Brain microvascular endothelial cell (primary cell): ENCODE results near the gene SLC1A7.

Experiments
- DNase-seq: peaks from one replicate; pipeline ENCODE4 v3.0.0-alpha.2; 2020
- H3K27ac ChIP-seq: fragments of 250-450 bp; sonication (Bioruptor Pico); 2 replicates; pipeline ENCODE4 v1.5.1; 2020; ENCODE audit warnings: mild to moderate bottlenecking, moderate library complexity
- H3K27me3 ChIP-seq: fragments of 250-450 bp; sonication (Bioruptor Pico); replicated peaks from 2 replicates; pipeline ENCODE4 v1.5.1; 2020; ENCODE audit warnings: mild to moderate bottlenecking
- H3K36me3 ChIP-seq: fragments of 250-450 bp; sonication (Bioruptor Pico); replicated peaks from 2 replicates; pipeline ENCODE4 v1.5.1; 2020; ENCODE audit warnings: mild to moderate bottlenecking
- H3K4me3 ChIP-seq: 2 replicates; pipeline ENCODE4 v1.5.1; 2011; ENCODE audit warnings: low read depth, mild to moderate bottlenecking, control low read depth, low read length, moderate library complexity
- CTCF ChIP-seq: IDR thresholded peaks from 2 replicates; pipeline ENCODE4 v1.5.1; 2011; ENCODE audit warnings: low read depth, mild to moderate bottlenecking, moderate library complexity, low read length, control low read depth, inconsistent platforms; ENCODE audit errors: missing control alignments
- in situ Hi-C: cut with HindIII; loops from 2 replicates; pipeline ENCODE4 v1.10.0; 2017; ENCODE audit warnings: low sequenced_read_pairs, low pct_ligation_motif_present

Gene SLC1A7

GRCh38 chr1:53155945-53156344 is 13.5 kb upstream of the SLC1A7 start:
- no peak for TF ChIP-seq CTCF
- no peak overlapping the region for H3K27ac ChIP-seq
- no peak overlapping the region for H3K4me3 ChIP-seq
- H3K36me3 ChIP-seq: no peaks in the 10 kb centered on the region
- in situ Hi-C loops: no loop called here
- no peaks in the 10 kb centered on the region for H3K27me3 ChIP-seq
- no peak for DNase-seq

GRCh38 chr1:53155534-53155933 is 13.1 kb upstream of the SLC1A7 start:
- in situ Hi-C loops: no loop called here
- DNase-seq: no peak
- H3K27me3 ChIP-seq: no peaks in the 10 kb centered on the region
- TF ChIP-seq CTCF: no peak
- H3K27ac ChIP-seq: no peak overlapping the region
- H3K4me3 ChIP-seq: no peak overlapping the region
- no peaks in the 10 kb centered on the region for H3K36me3 ChIP-seq

- in situ Hi-C loops: no loop called here
- Histone ChIP-seq H3K27ac (no peak overlapping the region), H3K36me3 (no peaks in the 10 kb centered on the region), H3K27me3 (no peaks in the 10 kb centered on the region), H3K4me3 (no peak overlapping the region)
- DNase-seq: no peak
- TF ChIP-seq CTCF: no peak
Observed at GRCh38 chr1:53154859-53155438, 12.5 kb upstream of the SLC1A7 start.

- Histone ChIP-seq H3K36me3 (no peaks in the 10 kb centered on the region), H3K4me3 (no peak overlapping the region), H3K27me3 (no peaks in the 10 kb centered on the region), H3K27ac (no peak overlapping the region)
- TF ChIP-seq CTCF: no peak
- in situ Hi-C loops: no loop called here
- DNase-seq: no peak
Observed at GRCh38 chr1:53153752-53154151, 11.3 kb upstream of the SLC1A7 start.

- in situ Hi-C loops: no loop called here
- no peak for TF ChIP-seq CTCF
- no peaks in the 10 kb centered on the region for H3K27me3 ChIP-seq
- H3K27ac ChIP-seq: no peak overlapping the region
- no peak for DNase-seq
- H3K4me3 ChIP-seq: no peak overlapping the region
- H3K36me3 ChIP-seq: no peaks in the 10 kb centered on the region
Observed at GRCh38 chr1:53148123-53148522, 5.7 kb upstream of the SLC1A7 start.

GRCh38 chr1:53147174-53147573 is 4.7 kb upstream of the SLC1A7 start:
- no peak for DNase-seq
- Histone ChIP-seq H3K27me3 (no peaks in the 10 kb centered on the region), H3K4me3 (no peak overlapping the region), H3K36me3 (no peaks in the 10 kb centered on the region), H3K27ac (peak overlapping the region; percentile 95)
- TF ChIP-seq CTCF: no peak
- in situ Hi-C loops: no loop called here
